Trophoblast cell (in vitro differentiated cells and primary cell): ENCODE measurements around the gene CYP4F22.
"Not testable (repeated sequence)": the region's sequence is repeated elsewhere in the genome, so short reads cannot be mapped to it uniquely, and the experiment has no call there.

Experiments used
- DNase-seq, 2 donors: peaks; one replicate each; pipeline ENCODE4 v3.0.0-alpha.2; 2016
- H2AFZ ChIP-seq: 2 replicates; pipeline ENCODE4 v1.6.1; 2013; ENCODE audit warnings: low read length, moderate library complexity, mild to moderate bottlenecking; ENCODE audit not compliant: insufficient read depth, poor library complexity
- H2AK5ac ChIP-seq: 2 replicates; pipeline ENCODE4 v1.6.1; 2013; ENCODE audit warnings: mild to moderate bottlenecking, low read length
- H2BK120ac ChIP-seq: 2 replicates; pipeline ENCODE4 v1.6.1; 2013; ENCODE audit warnings: low read length, mild to moderate bottlenecking, moderate library complexity; ENCODE audit not compliant: insufficient read depth, poor library complexity
- H2BK12ac ChIP-seq: 2 replicates; pipeline ENCODE4 v1.6.1; 2013; ENCODE audit warnings: mild to moderate bottlenecking, low read length, moderate library complexity
- H2BK5ac ChIP-seq: 2 replicates; pipeline ENCODE4 v1.6.1; 2013; ENCODE audit warnings: low read length, low read depth, moderate library complexity, mild to moderate bottlenecking; ENCODE audit not compliant: poor library complexity
- H3K14ac ChIP-seq: 2 replicates; pipeline ENCODE4 v1.6.1; 2013; ENCODE audit warnings: mild to moderate bottlenecking, low read length
- H3K18ac ChIP-seq: 2 replicates; pipeline ENCODE4 v1.6.1; 2013; ENCODE audit warnings: mild to moderate bottlenecking, low read length
- H3K23ac ChIP-seq: 2 replicates; pipeline ENCODE4 v1.6.1; 2013; ENCODE audit warnings: low read length
- H3K27ac ChIP-seq: 2 replicates; pipeline ENCODE4 v1.5.1; 2013; ENCODE audit warnings: low read depth, mild to moderate bottlenecking, inconsistent platforms, low read length, moderate library complexity
- H3K27me3 ChIP-seq: 2 replicates; pipeline ENCODE4 v1.6.1; 2013; ENCODE audit warnings: inconsistent platforms, mild to moderate bottlenecking, low read length, moderate library complexity; ENCODE audit not compliant: insufficient read depth
- H3K36me3 ChIP-seq, 2 experiments: 1 replicate in 1 of 2; 2 replicates in 1 of 2; pipeline ENCODE4 v1.6.1; 2013; ENCODE audit warnings: low read length in 2 of 2, mild to moderate bottlenecking in 2 of 2, moderate library complexity in 1 of 2; ENCODE audit not compliant: insufficient read depth in 2 of 2, control insufficient read depth in 1 of 2
- H3K4ac ChIP-seq: 2 replicates; pipeline ENCODE4 v1.6.1; 2013; ENCODE audit warnings: low read depth, mild to moderate bottlenecking, low read length, moderate library complexity
- H3K4me1 ChIP-seq, 2 experiments: 1 replicate in 1 of 2; 2 replicates in 1 of 2; pipeline ENCODE4 v1.6.1; 2013; ENCODE audit warnings: low read length in 2 of 2, mild to moderate bottlenecking in 2 of 2, moderate library complexity in 1 of 2; ENCODE audit not compliant: insufficient read depth in 2 of 2, control insufficient read depth in 1 of 2
- H3K4me2 ChIP-seq: 2 replicates; pipeline ENCODE4 v1.6.1; 2013; ENCODE audit warnings: inconsistent platforms, mild to moderate bottlenecking, low read length, moderate library complexity
- H3K4me3 ChIP-seq: 2 replicates; pipeline ENCODE4 v1.5.1; 2013; ENCODE audit warnings: mild to moderate bottlenecking, low read depth, low read length, inconsistent platforms
- H3K79me1 ChIP-seq: one replicate; pipeline ENCODE4 v1.6.1; 2013; ENCODE audit warnings: low read length
- H3K79me2 ChIP-seq: 2 replicates; pipeline ENCODE4 v1.6.1; 2013; ENCODE audit warnings: low read length, mild to moderate bottlenecking; ENCODE audit not compliant: control insufficient read depth, insufficient read depth, poor library complexity
- H3K9ac ChIP-seq: 2 replicates; pipeline ENCODE4 v1.6.1; 2013; ENCODE audit warnings: mild to moderate bottlenecking, low read length
- H3K9me3 ChIP-seq: 2 replicates; pipeline ENCODE4 v1.6.1; 2013; ENCODE audit warnings: low read depth, mild to moderate bottlenecking, control low read depth, inconsistent platforms, low read length; ENCODE audit not compliant: insufficient read depth
- H4K12ac ChIP-seq: 2 replicates; pipeline ENCODE4 v1.6.1; 2013; ENCODE audit warnings: low read depth, mild to moderate bottlenecking, low read length, moderate library complexity
- H4K8ac ChIP-seq: 2 replicates; pipeline ENCODE4 v1.6.1; 2013; ENCODE audit warnings: low read depth, mild to moderate bottlenecking, low read length, moderate library complexity
- H4K91ac ChIP-seq: one replicate; pipeline ENCODE4 v1.6.1; 2013; ENCODE audit warnings: low read depth, mild to moderate bottlenecking, low read length, moderate library complexity
- WGBS: extraction: QIAGEN DNeasy Blood & Tissue Kit; methylation state at CpG from one replicate; pipeline ENCODE4 v1.1.7; 2013; ENCODE audit warnings: missing lambda C conversion rate; ENCODE audit not compliant: insufficient read length, insufficient coverage; ENCODE audit errors: extremely low coverage; 5-methylcytosine and 5-hydroxymethylcytosine counted together

The CYP4F22 gene

GRCh38 chr19:15533522-15533830, 25.2 kb downstream of the CYP4F22 start:
- H2AFZ ChIP-seq, H3K23ac ChIP-seq, H3K4ac ChIP-seq, H3K4me2 ChIP-seq, H3K4me3 ChIP-seq, H4K8ac ChIP-seq, DNase-seq, H3K79me1 ChIP-seq, H2AK5ac ChIP-seq, H2BK12ac ChIP-seq, H3K18ac ChIP-seq, H4K91ac ChIP-seq, H4K12ac ChIP-seq, H3K79me2 ChIP-seq, H3K27ac ChIP-seq, H3K36me3 ChIP-seq, H2BK120ac ChIP-seq, H2BK5ac ChIP-seq, H3K14ac ChIP-seq, H3K4me1 ChIP-seq, H3K27me3 ChIP-seq, H3K9ac ChIP-seq: not testable (repeated sequence)
- H3K9me3 ChIP-seq = peaks cover 50% of the 10 kb centered on the region
- whole genome bisulfite sequencing = no CpG with 5 or more reads among the region's 4 CpGs

- Histone ChIP-seq H3K4me3 (no peak overlapping the region), H3K18ac (no peak overlapping the region), H3K27me3 (no peaks in the 10 kb centered on the region), H4K91ac (no peak overlapping the region), H3K14ac (no peak overlapping the region), H2AFZ (no peak overlapping the region), H3K4me1 (no peaks in the 10 kb centered on the region), H3K9ac (no peak overlapping the region), H3K4ac (no peak overlapping the region), H3K27ac (no peak overlapping the region), H3K79me1 (no peaks in the 10 kb centered on the region), H3K79me2 (no peaks in the 10 kb centered on the region), H2BK120ac (no peak overlapping the region), H2AK5ac (no peak overlapping the region), H3K36me3 (no peaks in the 10 kb centered on the region), H2BK12ac (no peak overlapping the region), H3K23ac (no peak overlapping the region), H2BK5ac (no peak overlapping the region), H3K4me2 (no peak overlapping the region), H4K12ac (no peak overlapping the region), H3K9me3 (peaks cover 43% of the 10 kb centered on the region), H4K8ac (no peak overlapping the region)
- no peak for DNase-seq
- WGBS = no CpG with 5 or more reads among the region's 6 CpGs
Measured at GRCh38 chr19:15534957-15535864, 26.9 kb downstream of the CYP4F22 start.

- H3K9me3 ChIP-seq = peaks cover 43% of the 10 kb centered on the region
- no CpG with 5 or more reads among the region's 4 CpGs for WGBS
- no peak overlapping the region for H3K27ac ChIP-seq
- no peak overlapping the region for H3K4me2 ChIP-seq
- no peak overlapping the region for H4K12ac ChIP-seq
- no peak overlapping the region for H2AFZ ChIP-seq
- H4K91ac ChIP-seq = no peak overlapping the region
- H2AK5ac ChIP-seq = no peak overlapping the region
- no peak overlapping the region for H3K4me3 ChIP-seq
- H3K79me1 ChIP-seq = no peaks in the 10 kb centered on the region
- no peak overlapping the region for H3K18ac ChIP-seq
- no peak overlapping the region for H3K23ac ChIP-seq
- no peaks in the 10 kb centered on the region for H3K36me3 ChIP-seq
- no peak for DNase-seq
- H3K14ac ChIP-seq = no peak overlapping the region
- no peak overlapping the region for H3K9ac ChIP-seq
- no peak overlapping the region for H3K4ac ChIP-seq
- no peak overlapping the region for H2BK5ac ChIP-seq
- no peaks in the 10 kb centered on the region for H3K79me2 ChIP-seq
- H3K4me1 ChIP-seq = no peaks in the 10 kb centered on the region
- no peak overlapping the region for H2BK12ac ChIP-seq
- H2BK120ac ChIP-seq = no peak overlapping the region
- no peak overlapping the region for H4K8ac ChIP-seq
- no peaks in the 10 kb centered on the region for H3K27me3 ChIP-seq
Measured at GRCh38 chr19:15536350-15536749, 28.0 kb downstream of the CYP4F22 start.

DNA sequence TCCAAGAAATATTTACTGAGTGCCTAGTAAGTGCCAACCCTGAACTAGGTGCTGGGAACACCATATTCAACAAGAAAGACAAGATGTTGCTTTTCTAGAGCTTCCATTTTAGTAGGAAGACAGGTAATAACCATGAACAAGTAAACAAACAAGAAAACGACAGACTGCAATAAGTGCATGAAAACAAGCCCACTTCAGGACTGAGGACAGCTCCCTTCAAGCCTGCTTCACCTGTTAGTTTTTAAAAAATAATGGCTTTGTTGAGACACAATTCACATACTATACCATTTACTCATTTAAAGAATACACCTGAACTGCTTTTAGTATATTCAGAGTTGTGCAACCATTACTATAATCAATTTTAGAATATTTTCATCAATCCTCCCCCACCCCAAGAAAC, 30.4 kb downstream of the CYP4F22 start:
- DNase-seq = peak; percentile 14 to 53
- H3K4me1 ChIP-seq = no peaks in the 10 kb centered on the region
- no peak overlapping the region for H3K23ac ChIP-seq
- H2BK120ac ChIP-seq = no peak overlapping the region
- no peak overlapping the region for H3K4me2 ChIP-seq
- H3K27ac ChIP-seq = no peak overlapping the region
- H3K79me2 ChIP-seq = no peaks in the 10 kb centered on the region
- H2BK5ac ChIP-seq = no peak overlapping the region
- no CpG with 5 or more reads among the region's 1 CpG for WGBS
- H2BK12ac ChIP-seq = no peak overlapping the region
- no peak overlapping the region for H3K9ac ChIP-seq
- H4K8ac ChIP-seq = no peak overlapping the region
- peaks cover 41% of the 10 kb centered on the region for H3K9me3 ChIP-seq
- no peak overlapping the region for H2AFZ ChIP-seq
- H3K36me3 ChIP-seq = no peaks in the 10 kb centered on the region
- no peak overlapping the region for H3K18ac ChIP-seq
- H3K27me3 ChIP-seq = no peaks in the 10 kb centered on the region
- H2AK5ac ChIP-seq = no peak overlapping the region
- no peak overlapping the region for H3K14ac ChIP-seq
- H3K79me1 ChIP-seq = no peaks in the 10 kb centered on the region
- no peak overlapping the region for H4K12ac ChIP-seq
- no peak overlapping the region for H3K4ac ChIP-seq
- no peak overlapping the region for H4K91ac ChIP-seq
- H3K4me3 ChIP-seq = no peak overlapping the region
